SK-N-DZ (cell line): ENCODE data around the gene FSD1L.
A peak's percentile ranks its signal among the peaks of the same experiment; 100 is the strongest.
"Not testable (repeated sequence)": the region's sequence is repeated elsewhere in the genome, so short reads cannot be mapped to it uniquely, and the experiment has no call there.

Experiments used
- DNase-seq: peaks from one replicate; pipeline ENCODE4 v3.0.0-alpha.2; 2015; ENCODE audit warnings: low spot score

FSD1L gene

GRCh38 chr9:105557804-105558610 lies 110.2 kb downstream of the FSD1L start, which contains the start of gene FKTN:
Gene FKTN (plus strand): TSS chr9:105558131. CDS start chr9:105575033, 16,902 bp downstream.
- peak; percentile 83 for DNase-seq

- no peak for DNase-seq
These were observed 124.6 kb downstream of the FSD1L start for GRCh38 chr9:105572455-105572854.

- DNase-seq: not testable (repeated sequence)
These were observed 132.1 kb downstream of the FSD1L start for GRCh38 chr9:105579952-105580351.

GRCh38 chr9:105581550-105581949 lies 133.7 kb downstream of the FSD1L start:
- not testable (repeated sequence) for DNase-seq

- no peak for DNase-seq
These were observed 145.3 kb downstream of the FSD1L start for GRCh38 chr9:105593145-105593544.
